GM06990 (cell line): ENCODE measurements around the gene TMEM212.
"Not testable (repeated sequence)": the region's sequence is repeated elsewhere in the genome, so short reads cannot be mapped to it uniquely, and the experiment has no call there.

Experiments used
- DNase-seq: peaks from one replicate; pipeline ENCODE4 v3.0.0-alpha.2; 2011; ENCODE audit not compliant: insufficient read length; ENCODE audit errors: extremely low read depth
- H3K27me3 ChIP-seq: replicated peaks from 2 replicates; pipeline ENCODE4 v1.6.0; 2011; ENCODE audit warnings: low read length; ENCODE audit not compliant: control insufficient read depth, insufficient read depth
- H3K36me3 ChIP-seq: 2 replicates; pipeline ENCODE4 v1.5.1; 2011; ENCODE audit warnings: low read length; ENCODE audit not compliant: control insufficient read depth, insufficient read depth
- H3K4me3 ChIP-seq: replicated peaks from 2 replicates; pipeline ENCODE4 v1.5.1; 2011; ENCODE audit warnings: low read depth, mild to moderate bottlenecking, control low read depth, low read length
- TF ChIP-seq, protein P1 (sequence below): IDR thresholded peaks from 2 replicates; pipeline ENCODE4 v1.5.1; 2011; ENCODE audit warnings: low read length, control low read depth, mild to moderate bottlenecking, inconsistent platforms; ENCODE audit not compliant: insufficient read depth, poor library complexity, severe bottlenecking

TMEM212 gene

DNA sequence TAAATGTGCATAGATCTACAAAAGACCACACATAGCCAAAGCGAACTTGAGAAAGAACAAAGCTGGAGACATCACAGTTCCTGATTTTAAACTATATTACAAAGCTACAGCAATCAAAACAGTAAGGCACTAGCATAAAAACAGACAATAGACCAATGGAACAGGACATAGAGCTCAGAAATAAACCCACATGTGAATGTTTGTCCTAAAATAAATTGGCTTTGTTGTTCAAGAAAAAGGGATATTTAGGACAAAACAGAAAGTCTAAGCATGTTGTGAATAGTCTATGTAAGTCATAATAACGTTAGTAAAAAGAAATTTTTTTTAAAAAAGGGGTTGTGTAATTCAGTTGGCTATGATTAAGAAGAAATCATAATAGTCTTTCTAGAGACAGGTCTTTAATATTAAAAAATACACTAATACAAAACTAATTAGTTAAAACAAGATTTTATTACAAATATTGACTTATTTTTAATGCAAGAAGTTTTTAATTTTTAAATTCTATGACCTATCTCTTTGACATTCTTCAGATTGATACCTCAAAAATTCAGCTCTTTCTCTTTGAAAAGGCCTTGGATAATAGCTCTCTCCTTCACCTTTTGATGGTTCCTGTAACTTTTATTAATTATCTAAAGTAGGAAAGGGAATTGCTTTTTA, 11.6 kb downstream of the TMEM212 start:
- TF ChIP-seq, protein P1, sequence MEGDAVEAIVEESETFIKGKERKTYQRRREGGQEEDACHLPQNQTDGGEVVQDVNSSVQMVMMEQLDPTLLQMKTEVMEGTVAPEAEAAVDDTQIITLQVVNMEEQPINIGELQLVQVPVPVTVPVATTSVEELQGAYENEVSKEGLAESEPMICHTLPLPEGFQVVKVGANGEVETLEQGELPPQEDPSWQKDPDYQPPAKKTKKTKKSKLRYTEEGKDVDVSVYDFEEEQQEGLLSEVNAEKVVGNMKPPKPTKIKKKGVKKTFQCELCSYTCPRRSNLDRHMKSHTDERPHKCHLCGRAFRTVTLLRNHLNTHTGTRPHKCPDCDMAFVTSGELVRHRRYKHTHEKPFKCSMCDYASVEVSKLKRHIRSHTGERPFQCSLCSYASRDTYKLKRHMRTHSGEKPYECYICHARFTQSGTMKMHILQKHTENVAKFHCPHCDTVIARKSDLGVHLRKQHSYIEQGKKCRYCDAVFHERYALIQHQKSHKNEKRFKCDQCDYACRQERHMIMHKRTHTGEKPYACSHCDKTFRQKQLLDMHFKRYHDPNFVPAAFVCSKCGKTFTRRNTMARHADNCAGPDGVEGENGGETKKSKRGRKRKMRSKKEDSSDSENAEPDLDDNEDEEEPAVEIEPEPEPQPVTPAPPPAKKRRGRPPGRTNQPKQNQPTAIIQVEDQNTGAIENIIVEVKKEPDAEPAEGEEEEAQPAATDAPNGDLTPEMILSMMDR = no peak
- no peak for DNase-seq

DNA sequence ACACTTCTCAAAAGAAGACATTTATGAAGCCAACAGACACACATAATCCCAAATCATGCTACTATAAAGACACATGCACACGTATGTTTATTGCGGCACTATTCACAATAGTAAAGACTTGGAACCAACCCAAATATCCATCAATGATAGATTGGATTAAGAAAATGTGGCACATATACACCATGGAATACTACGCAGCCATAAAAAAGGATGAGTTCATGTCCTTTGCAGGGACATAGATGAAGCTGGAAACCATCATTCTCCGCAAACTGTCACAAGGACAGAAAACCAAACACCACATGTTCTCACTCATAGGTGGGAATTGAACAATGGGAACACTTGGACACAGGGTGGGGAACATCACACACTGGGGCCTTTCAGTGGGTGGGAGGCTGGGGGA, 15.6 kb downstream of the TMEM212 start:
- not testable (repeated sequence) for H3K4me3 ChIP-seq, DNase-seq, H3K27me3 ChIP-seq, H3K36me3 ChIP-seq

More for the DNA sequence above, 11.6 kb downstream of the TMEM212 start:
- no peaks in the 10 kb centered on the region for H3K27me3 ChIP-seq
- H3K36me3 ChIP-seq = no peaks in the 10 kb centered on the region
- H3K4me3 ChIP-seq = no peak overlapping the region

DNA sequence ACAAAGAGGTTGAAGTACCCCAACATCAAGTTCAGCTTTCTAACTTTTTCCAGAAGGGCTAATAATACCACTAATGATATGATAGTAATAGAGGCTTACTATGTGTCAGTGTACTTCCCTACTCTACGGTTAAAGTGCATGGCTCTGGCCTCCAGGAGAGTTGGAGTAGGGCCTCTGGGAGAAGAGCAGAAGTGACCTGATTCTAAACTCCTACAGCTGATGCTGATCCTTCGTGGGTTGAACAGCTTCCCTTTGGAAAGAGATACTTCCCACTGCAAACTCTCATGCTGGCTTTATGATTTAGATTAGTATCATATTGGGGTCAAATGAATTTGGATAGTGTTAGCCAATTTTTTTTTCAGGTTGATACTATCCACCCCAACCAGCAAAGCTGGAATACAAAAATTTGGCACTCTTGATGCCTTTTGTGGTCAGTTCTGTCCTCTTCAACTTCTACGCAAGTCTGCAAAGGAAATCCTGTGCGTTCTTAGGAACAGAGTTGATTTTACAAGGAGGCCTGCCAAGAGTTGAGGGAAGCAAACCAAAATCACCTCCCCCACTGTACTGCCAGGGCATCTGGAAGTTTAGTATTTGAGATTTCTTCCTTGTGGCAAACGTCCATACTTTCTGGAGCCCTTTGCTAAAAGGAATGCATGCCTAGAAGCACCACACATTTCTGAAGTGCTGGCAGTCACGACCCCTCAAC, 17.8 kb downstream of the TMEM212 start:
- no peak for DNase-seq
- Histone ChIP-seq H3K36me3 (no peaks in the 10 kb centered on the region), H3K4me3 (no peak overlapping the region), H3K27me3 (no peaks in the 10 kb centered on the region)
- TF ChIP-seq, protein P1 = no peak

DNA sequence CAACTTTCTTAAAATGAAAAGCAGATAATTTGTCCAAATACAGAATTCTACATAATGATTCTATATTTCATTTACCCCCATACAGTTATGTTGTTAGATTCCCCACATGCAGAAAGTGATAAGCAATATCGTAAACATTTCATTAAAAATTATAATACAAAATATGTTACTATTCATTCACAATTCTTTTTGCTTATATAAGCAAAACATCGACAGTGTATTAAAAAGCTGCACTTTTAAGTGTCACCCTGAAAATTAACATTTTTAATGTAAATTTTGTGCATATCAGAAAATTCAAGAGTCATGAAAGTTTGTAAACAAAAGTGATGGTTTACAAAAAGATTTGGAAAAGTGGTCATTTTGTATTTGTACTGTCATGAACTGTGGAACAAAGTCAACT, 19.2 kb downstream of the TMEM212 start:
- Histone ChIP-seq H3K36me3 (no peaks in the 10 kb centered on the region), H3K4me3 (no peak overlapping the region), H3K27me3 (no peaks in the 10 kb centered on the region)
- TF ChIP-seq, protein P1 = no peak
- no peak for DNase-seq

DNA sequence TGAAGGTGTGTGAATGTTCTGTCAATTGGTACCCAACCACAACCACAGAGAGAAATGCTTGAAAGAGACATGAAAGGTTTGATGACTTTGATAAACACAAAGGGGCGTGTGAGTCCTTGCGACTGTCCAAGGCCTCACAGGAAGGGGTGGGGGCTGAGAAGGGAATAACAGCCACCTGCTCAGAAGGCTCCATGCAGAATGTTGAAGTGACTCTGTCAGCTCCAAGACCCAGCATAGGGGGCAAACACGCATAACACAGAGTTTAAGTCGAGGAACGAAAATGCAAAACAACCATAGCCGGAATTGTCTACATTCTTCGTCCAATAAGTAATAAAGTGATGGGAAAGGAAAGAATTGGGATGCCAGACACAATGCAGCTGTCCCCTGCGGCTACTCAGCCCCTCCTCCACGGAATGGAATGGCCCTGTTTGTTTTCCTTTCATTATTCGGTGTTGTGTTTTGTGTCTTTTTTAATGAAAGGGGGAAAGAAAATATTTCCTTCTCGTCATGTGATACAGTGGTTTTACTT, 19.9 kb downstream of the TMEM212 start:
- TF ChIP-seq, protein P1 = no peak
- DNase-seq = no peak
- H3K27me3 ChIP-seq = no peaks in the 10 kb centered on the region
- no peaks in the 10 kb centered on the region for H3K36me3 ChIP-seq
- H3K4me3 ChIP-seq = no peak overlapping the region

DNA sequence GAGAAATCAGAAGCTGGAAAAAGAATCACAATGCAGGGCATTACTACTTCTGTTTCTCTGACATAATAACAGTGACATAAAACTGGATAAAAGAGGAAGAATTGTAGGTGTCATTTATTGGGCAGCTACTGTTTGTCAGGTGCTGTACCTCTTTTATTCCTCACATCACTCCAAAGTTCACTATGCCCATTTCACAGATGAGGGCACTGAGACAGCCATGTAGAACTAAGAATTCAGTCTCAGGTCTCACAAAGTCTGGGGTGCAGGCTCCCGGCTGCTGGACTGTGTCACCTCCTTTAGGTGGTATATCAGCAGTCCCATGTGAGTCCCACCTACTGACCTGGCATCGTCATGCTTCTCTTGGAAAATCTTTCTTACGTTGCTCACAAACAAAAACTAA, 20.8 kb downstream of the TMEM212 start:
- TF ChIP-seq, protein P1 = no peak
- Histone ChIP-seq H3K36me3 (no peaks in the 10 kb centered on the region), H3K27me3 (no peaks in the 10 kb centered on the region), H3K4me3 (no peak overlapping the region)
- DNase-seq = no peak
